Measurements from ENCODE around the gene TMPRSS9.

The TMPRSS9 gene

GRCh38 chr19:2359992-2360685, at the start of gene TMPRSS9:
Gene TMPRSS9 (plus strand): TSS chr19:2360265. CDS start chr19:2389786, 29,521 bp downstream.
- Histone ChIP-seq H3K4me3 (ENCODE audit: low read depth in 1 of 2, low read length in 2 of 2) (no peak within 1 kb of the TSS), H3K36me3 (ENCODE audit: insufficient read depth, low read length) (no peaks in the 10 kb centered on the region), H3K27ac (ENCODE audit: low read depth, low read length) (no peak within 1 kb of the TSS), H3K9me3 (ENCODE audit: low read length) (no peaks in the 10 kb centered on the region), H3K9ac (ENCODE audit: low read length) (no peak within 1 kb of the TSS), H3K4me1 (ENCODE audit: insufficient read depth, low read length) (no peaks in the 10 kb centered on the region), H3K27me3 (ENCODE audit: control insufficient read depth in 1 of 2, insufficient read depth in 2 of 2, low read length in 2 of 2) (peaks cover 19 to 37% of the 10 kb centered on the region in 2 donors)

GRCh38 chr19:2311093-2311492, 49.0 kb upstream of the TMPRSS9 start:
- no peaks in the 10 kb centered on the region for H3K9me3 ChIP-seq (ENCODE audit: low read length)
- no peak overlapping the region for H3K9ac ChIP-seq (ENCODE audit: low read length)
- no peaks in the 10 kb centered on the region for H3K4me1 ChIP-seq (ENCODE audit: insufficient read depth, low read length)
- H3K36me3 ChIP-seq (ENCODE audit: insufficient read depth, low read length) = no peaks in the 10 kb centered on the region
- no peak overlapping the region for H3K27ac ChIP-seq (ENCODE audit: low read depth, low read length)
- peaks cover 18 to 56% of the 10 kb centered on the region in 2 donors for H3K27me3 ChIP-seq (ENCODE audit: control insufficient read depth in 1 of 2, insufficient read depth in 2 of 2, low read length in 2 of 2)
- no peak overlapping the region for H3K4me3 ChIP-seq (ENCODE audit: low read depth in 1 of 2, low read length in 2 of 2)

DNA sequence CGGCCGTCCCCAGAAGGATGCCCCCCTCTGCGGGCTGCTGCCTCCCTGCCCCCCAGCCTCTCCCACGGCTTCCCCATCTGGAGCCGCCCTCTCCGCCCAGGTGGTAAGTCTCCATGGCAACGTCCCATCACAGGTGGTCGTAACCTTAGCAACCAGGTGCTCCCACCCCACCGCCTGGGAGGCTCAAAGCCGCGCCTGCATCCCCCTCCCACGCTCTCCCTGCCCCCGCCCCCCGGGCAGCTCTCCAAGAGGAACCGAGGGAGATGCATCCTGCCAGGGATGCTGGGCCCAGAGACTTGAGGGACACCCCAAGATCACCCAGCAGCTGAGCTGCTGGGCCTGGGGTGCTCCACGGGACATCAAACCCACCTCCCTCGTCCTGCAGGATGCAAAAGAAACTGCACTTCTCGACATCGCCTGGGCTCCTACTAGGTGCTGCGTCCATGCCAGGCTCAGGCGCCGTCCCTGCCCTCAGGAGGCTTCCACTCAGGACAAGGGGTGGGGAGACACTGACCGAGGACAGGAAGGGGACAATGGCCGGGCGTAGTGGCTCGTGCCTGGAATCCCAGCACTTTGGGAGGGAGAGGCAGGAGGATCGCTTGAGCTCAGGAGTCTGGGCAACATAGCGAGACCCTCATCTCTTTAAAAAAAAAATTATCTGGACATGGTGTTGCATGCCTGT, 47.1 kb upstream of the TMPRSS9 start:
- Histone ChIP-seq H3K4me3 (ENCODE audit: low read depth in 1 of 2, low read length in 2 of 2) (no peak overlapping the region), H3K9ac (ENCODE audit: low read length) (no peak overlapping the region), H3K36me3 (ENCODE audit: insufficient read depth, low read length) (no peaks in the 10 kb centered on the region), H3K4me1 (ENCODE audit: insufficient read depth, low read length) (no peaks in the 10 kb centered on the region), H3K27ac (ENCODE audit: low read depth, low read length) (no peak overlapping the region), H3K9me3 (ENCODE audit: low read length) (no peaks in the 10 kb centered on the region), H3K27me3 (ENCODE audit: control insufficient read depth in 1 of 2, insufficient read depth in 2 of 2, low read length in 2 of 2) (peaks cover 18 to 38% of the 10 kb centered on the region in 2 donors)

GRCh38 chr19:2315121-2315817, 44.8 kb upstream of the TMPRSS9 start:
- Histone ChIP-seq H3K4me3 (ENCODE audit: low read depth in 1 of 2, low read length in 2 of 2) (no peak overlapping the region), H3K9ac (ENCODE audit: low read length) (no peak overlapping the region), H3K9me3 (ENCODE audit: low read length) (no peaks in the 10 kb centered on the region), H3K27ac (ENCODE audit: low read depth, low read length) (no peak overlapping the region), H3K36me3 (ENCODE audit: insufficient read depth, low read length) (no peaks in the 10 kb centered on the region), H3K27me3 (ENCODE audit: control insufficient read depth in 1 of 2, insufficient read depth in 2 of 2, low read length in 2 of 2) (peaks cover 14 to 16% of the 10 kb centered on the region in 2 donors), H3K4me1 (ENCODE audit: insufficient read depth, low read length) (no peaks in the 10 kb centered on the region)

DNA sequence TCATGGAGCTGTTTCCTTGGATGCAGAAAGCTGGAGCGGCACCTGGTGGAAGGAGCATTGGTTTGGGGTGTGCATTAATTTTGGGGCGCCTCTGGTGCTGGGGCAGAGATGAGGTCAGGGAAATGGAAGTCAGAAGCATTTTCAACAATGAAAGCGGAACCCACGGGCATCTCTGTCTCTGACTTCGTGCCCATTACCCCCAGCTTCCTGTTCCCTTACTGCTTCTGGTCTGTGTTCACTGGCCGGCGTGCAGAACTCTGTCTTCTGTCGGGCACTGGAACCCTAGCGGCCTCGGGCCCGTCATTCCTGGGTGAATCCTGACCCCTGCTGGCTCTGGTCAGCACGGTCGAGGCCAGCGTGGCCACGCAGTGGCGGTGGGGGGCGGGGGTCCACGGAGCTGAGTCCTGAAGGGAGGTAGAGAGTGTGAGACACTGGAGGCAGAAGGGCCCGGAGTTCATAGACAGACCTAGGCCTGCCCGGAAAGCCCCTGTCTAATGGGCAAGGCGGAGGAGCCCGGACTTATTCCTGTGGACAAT, 44.2 kb upstream of the TMPRSS9 start:
- Histone ChIP-seq H3K27ac (ENCODE audit: low read depth, low read length) (no peak overlapping the region), H3K9me3 (ENCODE audit: low read length) (no peaks in the 10 kb centered on the region), H3K4me1 (ENCODE audit: insufficient read depth, low read length) (no peaks in the 10 kb centered on the region), H3K4me3 (ENCODE audit: low read depth in 1 of 2, low read length in 2 of 2) (no peak overlapping the region), H3K9ac (ENCODE audit: low read length) (no peak overlapping the region), H3K36me3 (ENCODE audit: insufficient read depth, low read length) (no peaks in the 10 kb centered on the region), H3K27me3 (ENCODE audit: control insufficient read depth in 1 of 2, insufficient read depth in 2 of 2, low read length in 2 of 2) (peaks cover 13 to 14% of the 10 kb centered on the region in 2 donors)

GRCh38 chr19:2317300-2317699, 42.8 kb upstream of the TMPRSS9 start:
- Histone ChIP-seq H3K27me3 (ENCODE audit: control insufficient read depth in 1 of 2, insufficient read depth in 2 of 2, low read length in 2 of 2) (peaks cover 11% of the 10 kb centered on the region in 2 donors), H3K27ac (ENCODE audit: low read depth, low read length) (no peak overlapping the region), H3K4me1 (ENCODE audit: insufficient read depth, low read length) (no peaks in the 10 kb centered on the region), H3K4me3 (ENCODE audit: low read depth in 1 of 2, low read length in 2 of 2) (no peak overlapping the region), H3K9ac (ENCODE audit: low read length) (no peak overlapping the region), H3K9me3 (ENCODE audit: low read length) (no peaks in the 10 kb centered on the region), H3K36me3 (ENCODE audit: insufficient read depth, low read length) (no peaks in the 10 kb centered on the region)

GRCh38 chr19:2317756-2318155, 42.3 kb upstream of the TMPRSS9 start:
- H3K27me3 ChIP-seq (ENCODE audit: control insufficient read depth in 1 of 2, insufficient read depth in 2 of 2, low read length in 2 of 2) = peaks cover 6% of the 10 kb centered on the region in 2 donors
- no peaks in the 10 kb centered on the region for H3K36me3 ChIP-seq (ENCODE audit: insufficient read depth, low read length)
- H3K4me3 ChIP-seq (ENCODE audit: low read depth in 1 of 2, low read length in 2 of 2) = no peak overlapping the region
- no peaks in the 10 kb centered on the region for H3K9me3 ChIP-seq (ENCODE audit: low read length)
- no peak overlapping the region for H3K9ac ChIP-seq (ENCODE audit: low read length)
- no peak overlapping the region for H3K27ac ChIP-seq (ENCODE audit: low read depth, low read length)
- H3K4me1 ChIP-seq (ENCODE audit: insufficient read depth, low read length) = no peaks in the 10 kb centered on the region

- H3K27ac ChIP-seq (ENCODE audit: low read depth, low read length) = no peak overlapping the region
- no peaks in the 10 kb centered on the region for H3K36me3 ChIP-seq (ENCODE audit: insufficient read depth, low read length)
- H3K4me1 ChIP-seq (ENCODE audit: insufficient read depth, low read length) = no peaks in the 10 kb centered on the region
- no peaks in the 10 kb centered on the region for H3K9me3 ChIP-seq (ENCODE audit: low read length)
- no peaks in the 10 kb centered on the region for H3K27me3 ChIP-seq (ENCODE audit: control insufficient read depth in 1 of 2, insufficient read depth in 2 of 2, low read length in 2 of 2)
- no peak overlapping the region for H3K9ac ChIP-seq (ENCODE audit: low read length)
- no peak overlapping the region for H3K4me3 ChIP-seq (ENCODE audit: low read depth in 1 of 2, low read length in 2 of 2)
Measured at GRCh38 chr19:2318923-2319322, 41.1 kb upstream of the TMPRSS9 start.

GRCh38 chr19:2319551-2319950, 40.5 kb upstream of the TMPRSS9 start:
- no peaks in the 10 kb centered on the region for H3K27me3 ChIP-seq (ENCODE audit: control insufficient read depth in 1 of 2, insufficient read depth in 2 of 2, low read length in 2 of 2)
- no peaks in the 10 kb centered on the region for H3K4me1 ChIP-seq (ENCODE audit: insufficient read depth, low read length)
- H3K9ac ChIP-seq (ENCODE audit: low read length) = no peak overlapping the region
- H3K27ac ChIP-seq (ENCODE audit: low read depth, low read length) = no peak overlapping the region
- H3K4me3 ChIP-seq (ENCODE audit: low read depth in 1 of 2, low read length in 2 of 2) = no peak overlapping the region
- H3K9me3 ChIP-seq (ENCODE audit: low read length) = no peaks in the 10 kb centered on the region
- H3K36me3 ChIP-seq (ENCODE audit: insufficient read depth, low read length) = no peaks in the 10 kb centered on the region

GRCh38 chr19:2320049-2320448, 40.0 kb upstream of the TMPRSS9 start:
- no peaks in the 10 kb centered on the region for H3K9me3 ChIP-seq (ENCODE audit: low read length)
- no peaks in the 10 kb centered on the region for H3K36me3 ChIP-seq (ENCODE audit: insufficient read depth, low read length)
- H3K4me3 ChIP-seq (ENCODE audit: low read depth in 1 of 2, low read length in 2 of 2) = no peak overlapping the region
- H3K4me1 ChIP-seq (ENCODE audit: insufficient read depth, low read length) = no peaks in the 10 kb centered on the region
- no peak overlapping the region for H3K9ac ChIP-seq (ENCODE audit: low read length)
- H3K27me3 ChIP-seq (ENCODE audit: control insufficient read depth in 1 of 2, insufficient read depth in 2 of 2, low read length in 2 of 2) = no peaks in the 10 kb centered on the region
- H3K27ac ChIP-seq (ENCODE audit: low read depth, low read length) = no peak overlapping the region

GRCh38 chr19:2320939-2321338, 39.1 kb upstream of the TMPRSS9 start:
- Histone ChIP-seq H3K27me3 (ENCODE audit: control insufficient read depth in 1 of 2, insufficient read depth in 2 of 2, low read length in 2 of 2) (no peaks in the 10 kb centered on the region), H3K4me1 (ENCODE audit: insufficient read depth, low read length) (no peaks in the 10 kb centered on the region), H3K9ac (ENCODE audit: low read length) (no peak overlapping the region), H3K36me3 (ENCODE audit: insufficient read depth, low read length) (no peaks in the 10 kb centered on the region), H3K4me3 (ENCODE audit: low read depth in 1 of 2, low read length in 2 of 2) (no peak overlapping the region), H3K9me3 (ENCODE audit: low read length) (no peaks in the 10 kb centered on the region), H3K27ac (ENCODE audit: low read depth, low read length) (no peak overlapping the region)

Data from muscle layer of colon (tissue), 2 donors.